Central memory CD4-positive, alpha-beta T cell (primary cell): Measurements from ENCODE around the gene APOBEC3C.
A peak's percentile ranks its signal among the peaks of the same experiment; 100 is the strongest.
"Not testable (repeated sequence)": the region's sequence is repeated elsewhere in the genome, so short reads cannot be mapped to it uniquely, and the experiment has no call there.

Experiments used
- DNase-seq: peaks from one replicate; pipeline ENCODE4 v3.0.0; 2022

Gene APOBEC3C

DNA sequence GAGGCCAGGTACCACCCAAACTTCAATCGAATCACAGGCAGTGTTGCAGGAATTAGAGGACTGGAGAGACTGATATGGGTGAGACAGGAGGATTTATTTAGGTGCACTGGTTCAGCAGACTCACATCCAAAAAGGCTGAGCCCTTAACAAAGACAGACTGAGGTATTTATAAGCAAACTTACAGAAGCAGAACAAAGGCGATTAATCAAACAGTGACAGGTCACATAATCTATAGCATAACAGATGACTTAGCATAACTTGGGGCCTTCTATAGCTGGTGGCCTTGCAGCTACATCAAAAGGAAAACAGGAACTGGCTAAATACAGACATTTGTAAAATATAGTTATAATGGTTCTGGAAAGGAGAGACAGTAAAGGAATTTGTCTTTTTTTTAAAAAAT lies 29.8 kb upstream of the APOBEC3C start:
- DNase-seq, result no peak

DNA sequence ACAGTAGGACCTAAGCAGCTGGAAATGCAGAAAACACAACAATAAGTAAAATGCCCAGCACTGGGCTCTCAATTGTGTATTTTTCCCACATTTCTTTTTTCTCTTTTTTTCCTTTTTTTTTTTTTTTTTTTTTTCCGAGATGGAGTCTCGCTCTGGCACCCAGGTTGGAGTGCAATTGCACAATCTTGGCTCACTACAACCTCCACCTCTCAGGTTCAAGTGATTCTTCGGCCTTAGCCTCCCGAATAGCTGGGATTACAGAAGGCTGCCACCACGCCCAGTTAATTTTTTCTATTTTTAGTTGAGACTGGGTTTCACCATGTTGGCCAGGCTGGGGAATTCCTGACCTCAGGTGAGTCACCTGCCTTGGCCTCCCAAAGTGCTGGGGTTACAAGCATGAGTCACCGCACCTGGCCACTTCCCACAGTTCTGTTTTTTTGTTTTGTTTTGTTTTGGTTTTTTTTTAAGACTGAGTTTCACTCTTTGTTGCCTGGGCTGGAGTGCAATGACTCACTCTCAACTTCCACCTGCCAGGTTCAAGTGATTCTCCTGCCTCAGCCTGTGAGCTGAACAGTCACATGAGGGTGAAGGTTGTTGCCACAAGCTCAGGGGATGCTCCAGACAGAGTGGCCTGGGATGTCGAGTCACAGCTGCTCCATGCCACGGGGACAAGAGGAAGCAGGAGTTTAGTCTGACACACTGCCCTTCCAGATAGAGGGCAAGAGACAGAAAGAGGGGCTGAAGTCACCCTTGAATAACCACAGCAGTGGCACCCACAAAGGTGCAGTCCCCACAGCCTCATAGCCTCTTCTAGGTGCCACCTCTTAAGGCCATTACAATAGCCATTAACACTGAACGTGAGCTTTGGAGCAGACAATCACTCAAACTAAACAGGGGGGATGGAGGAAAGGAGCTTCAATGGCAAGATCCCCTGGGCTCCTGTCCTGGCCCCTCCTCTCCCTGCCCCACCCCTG lies 29.0 kb upstream of the APOBEC3C start:
- DNase-seq, result peak; percentile 81

DNA sequence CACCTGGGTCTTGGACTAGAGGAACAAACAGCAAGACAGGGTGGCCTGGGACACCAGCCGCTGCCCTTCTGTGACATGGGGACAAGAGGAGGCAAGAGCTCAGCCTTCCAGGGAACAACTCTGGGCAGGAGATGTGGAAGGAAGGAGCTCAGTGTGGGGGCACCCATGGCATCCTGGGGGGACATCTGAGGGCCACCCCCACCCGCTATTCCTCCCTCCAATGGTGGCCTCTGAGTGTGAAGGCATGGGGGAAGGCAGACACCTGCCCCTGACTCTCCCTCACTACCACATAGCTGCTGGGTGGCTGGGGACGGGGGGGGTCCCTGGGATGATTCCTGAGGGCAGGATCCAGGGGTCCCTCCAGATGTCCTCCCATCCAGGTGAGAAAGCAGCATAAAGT lies 27.4 kb upstream of the APOBEC3C start:
- DNase-seq, result no peak

DNA sequence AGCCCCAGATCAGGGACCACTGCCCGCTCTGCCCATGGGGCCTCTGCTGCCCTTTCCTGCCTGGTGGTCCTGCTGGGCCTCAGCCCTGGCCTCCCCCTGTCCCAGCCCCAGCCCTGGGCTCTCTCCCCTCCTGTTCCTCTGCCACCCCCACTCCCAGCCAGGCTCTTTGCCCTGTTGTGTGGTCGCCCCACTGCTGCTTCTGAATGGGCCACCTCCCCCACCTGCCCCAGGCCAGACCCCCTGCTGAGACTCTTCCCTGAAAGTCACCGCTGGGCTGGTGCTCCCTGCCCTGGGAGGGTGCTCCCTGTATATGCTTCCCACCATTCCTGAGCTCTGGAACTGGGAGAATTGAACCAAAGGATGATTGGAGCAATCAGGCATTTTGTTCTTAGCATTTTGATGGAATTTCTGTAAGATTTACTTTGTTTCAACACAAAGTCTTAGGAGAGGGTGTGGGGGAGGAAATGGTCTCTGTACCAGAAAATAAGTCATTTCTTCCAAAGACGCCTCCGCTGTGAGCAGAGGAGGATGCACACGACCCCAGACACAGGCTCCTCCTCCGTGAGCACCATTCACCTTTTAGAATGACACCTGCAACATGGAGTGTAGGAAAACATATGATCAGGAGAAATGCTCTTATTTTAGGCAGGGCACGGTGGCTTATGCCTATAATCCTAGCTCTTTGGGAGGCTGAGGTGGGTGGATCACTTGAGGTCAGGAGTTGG lies 26.7 kb upstream of the APOBEC3C start:
- no peak for DNase-seq

DNA sequence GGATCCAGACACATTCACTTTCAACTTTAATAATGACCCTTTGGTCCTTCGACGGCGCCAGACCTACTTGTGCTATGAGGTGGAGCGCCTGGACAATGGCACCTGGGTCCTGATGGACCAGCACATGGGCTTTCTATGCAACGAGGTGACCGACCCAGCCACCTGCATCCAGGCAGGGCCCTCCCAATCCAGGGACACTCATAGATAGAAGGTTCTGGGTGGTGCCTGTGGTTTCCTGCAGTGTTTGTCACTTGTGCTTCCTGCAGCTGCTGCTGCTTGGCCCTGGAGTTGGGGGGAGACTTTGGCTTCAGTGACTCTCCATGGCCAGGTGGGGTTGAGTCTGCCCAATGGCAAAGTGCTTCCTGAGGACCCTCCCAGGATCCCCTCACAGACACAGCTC lies 24.6 kb upstream of the APOBEC3C start:
- DNase-seq, result no peak

DNA sequence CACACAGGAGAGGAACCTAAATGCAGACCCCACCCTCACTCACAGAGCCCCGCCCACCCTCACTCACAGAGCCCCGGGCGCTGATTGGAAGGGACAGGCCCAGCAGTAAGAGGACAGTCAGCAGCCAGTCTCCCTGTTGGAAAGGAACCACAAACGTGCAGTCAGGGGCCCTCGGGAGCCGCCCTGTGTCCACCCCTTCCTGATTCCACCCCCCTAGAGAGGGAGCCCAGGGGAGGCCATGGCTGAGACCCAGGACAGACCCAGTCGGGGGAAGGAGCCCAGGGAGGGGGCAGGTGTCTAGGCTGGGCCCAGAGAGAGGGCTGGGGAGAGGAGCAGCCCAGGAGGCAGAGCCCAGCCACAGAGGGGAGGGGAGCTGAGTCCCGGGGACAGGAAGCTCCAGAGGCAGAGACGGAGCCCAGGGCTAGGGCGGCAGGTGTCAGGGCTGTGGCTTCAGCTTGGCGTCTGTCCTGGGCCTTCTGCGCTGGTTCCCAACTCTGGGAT lies 21.1 kb upstream of the APOBEC3C start:
- not testable (repeated sequence) for DNase-seq

DNA sequence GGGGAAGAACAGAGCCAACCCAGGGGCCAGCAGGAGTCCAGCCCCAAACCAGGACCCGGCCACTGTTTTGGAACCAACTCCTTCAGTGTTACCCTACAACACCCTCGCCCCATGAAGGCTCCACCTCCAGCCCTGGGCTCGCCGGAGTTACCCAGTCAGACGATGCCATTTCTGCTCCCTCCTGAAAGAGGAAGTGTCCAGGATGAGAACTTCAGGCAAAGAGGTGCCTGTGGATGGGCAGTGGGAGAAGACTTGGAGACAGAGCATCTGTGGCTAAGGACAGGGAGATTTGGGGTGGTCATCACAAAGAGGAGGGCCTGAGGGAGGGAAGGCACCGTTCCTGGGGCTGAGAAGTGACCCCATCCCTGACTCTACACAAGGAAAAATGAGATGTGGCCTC lies 18.0 kb upstream of the APOBEC3C start:
- DNase-seq, result no peak

DNA sequence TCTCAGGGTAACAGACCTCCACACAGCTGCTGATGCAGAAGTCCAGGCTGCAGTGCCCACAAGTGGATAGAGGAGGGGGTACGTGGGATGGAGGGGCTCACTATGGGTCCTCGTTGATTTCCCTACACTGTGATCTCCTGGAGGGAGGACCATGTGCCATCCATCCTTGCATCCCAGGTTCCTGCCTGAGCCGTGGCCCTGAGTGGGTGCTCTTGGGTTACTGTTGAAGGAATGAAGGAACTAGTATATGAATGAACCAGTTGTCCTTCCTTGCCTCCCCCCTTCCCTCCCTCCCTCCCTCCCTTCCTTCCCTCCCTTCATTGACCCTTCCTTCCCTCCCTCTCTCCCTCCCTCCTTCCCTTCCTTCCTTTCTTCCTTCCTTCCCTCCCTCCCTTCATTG lies 16.5 kb upstream of the APOBEC3C start:
- DNase-seq, result no peak

DNA sequence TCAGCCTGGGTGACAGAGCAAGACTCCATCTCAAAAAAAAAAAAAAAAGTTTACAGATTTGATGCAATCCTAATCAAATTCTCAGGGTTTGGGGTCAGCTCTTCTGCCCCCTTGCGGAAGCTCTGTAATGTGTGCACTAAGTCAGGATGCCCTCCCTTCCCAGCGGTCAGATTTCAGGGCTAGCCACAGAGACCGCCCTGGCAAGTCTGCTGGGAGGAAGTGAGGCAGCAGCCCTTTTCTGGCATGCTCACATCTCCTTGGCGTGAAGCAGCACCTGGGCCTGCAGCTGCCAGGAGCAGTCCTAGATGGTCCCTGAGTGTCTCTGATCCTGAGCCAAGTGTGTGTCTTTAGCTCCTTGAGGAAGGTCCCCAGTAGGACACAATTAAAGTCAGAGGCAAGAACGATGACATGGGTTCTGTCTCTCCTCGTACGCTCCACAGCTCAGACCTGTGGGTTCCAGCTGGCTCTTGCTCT lies 10.9 kb upstream of the APOBEC3C start:
- DNase-seq, result peak; percentile 69

DNA sequence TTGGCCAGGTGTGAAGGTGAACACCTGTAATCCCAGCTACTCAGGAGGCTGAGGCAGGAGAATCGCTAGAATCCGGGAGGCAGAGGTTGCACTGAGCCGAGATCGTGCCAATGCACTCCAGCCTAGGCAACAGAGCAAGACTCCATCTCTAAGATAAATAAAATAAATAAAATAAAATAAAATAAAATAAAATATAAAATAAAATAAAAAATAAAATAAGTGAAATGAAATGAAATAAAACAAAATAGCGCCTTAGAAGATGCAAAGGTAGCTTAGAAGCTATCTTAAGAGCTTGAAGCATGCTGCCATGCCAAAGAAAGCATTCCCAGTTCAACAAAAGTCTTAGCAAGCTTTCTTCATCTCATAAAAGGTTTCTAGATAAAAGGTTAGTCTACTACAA lies 6.9 kb upstream of the APOBEC3C start:
- DNase-seq, result no peak

DNA sequence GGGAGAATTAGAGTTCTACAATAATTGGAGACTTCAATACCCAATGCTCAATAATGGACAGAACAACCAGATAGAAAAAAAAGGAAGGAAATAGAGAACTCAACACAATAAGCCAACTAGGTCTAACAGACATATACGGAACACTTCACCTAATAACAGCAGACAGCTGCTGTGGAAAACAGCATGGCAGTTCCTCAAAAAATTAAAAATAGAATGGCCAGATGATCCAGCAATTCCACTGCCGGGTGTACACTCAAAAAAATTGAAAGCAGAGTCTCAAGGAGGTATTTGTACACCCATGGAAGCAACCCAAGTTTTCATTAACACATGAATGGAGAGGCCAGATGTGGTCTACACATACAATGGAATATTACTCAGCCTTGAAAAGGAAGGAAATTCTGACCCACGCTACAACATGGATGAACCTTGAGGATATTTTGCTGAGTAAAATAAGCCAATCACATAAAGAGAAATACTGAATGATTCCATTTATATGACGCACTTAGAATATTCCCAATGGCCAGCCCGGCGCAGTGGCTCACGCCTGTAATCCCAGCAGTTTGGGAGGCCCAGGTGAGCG lies 5.7 kb upstream of the APOBEC3C start:
- not testable (repeated sequence) for DNase-seq

DNA sequence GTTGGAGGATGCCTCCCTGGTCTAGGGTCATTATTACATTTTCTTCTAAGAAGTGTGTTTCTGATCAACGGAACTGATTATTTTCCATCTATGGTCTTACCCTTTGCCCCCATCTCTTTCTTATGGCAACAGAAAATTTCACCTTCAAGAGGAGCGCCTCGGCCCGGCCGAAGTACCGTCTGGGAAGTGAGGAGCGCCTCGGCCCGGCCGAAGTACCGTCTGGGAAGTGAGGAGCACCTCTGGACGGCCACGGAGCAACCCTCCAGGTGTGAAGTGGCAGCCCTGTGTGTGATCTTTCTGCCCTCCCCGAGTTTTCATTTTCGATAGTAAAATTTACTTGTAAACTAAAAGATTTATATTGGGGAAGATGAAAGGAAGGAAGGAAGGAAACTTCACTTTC lies 3.1 kb upstream of the APOBEC3C start:
- DNase-seq, result no peak

DNA sequence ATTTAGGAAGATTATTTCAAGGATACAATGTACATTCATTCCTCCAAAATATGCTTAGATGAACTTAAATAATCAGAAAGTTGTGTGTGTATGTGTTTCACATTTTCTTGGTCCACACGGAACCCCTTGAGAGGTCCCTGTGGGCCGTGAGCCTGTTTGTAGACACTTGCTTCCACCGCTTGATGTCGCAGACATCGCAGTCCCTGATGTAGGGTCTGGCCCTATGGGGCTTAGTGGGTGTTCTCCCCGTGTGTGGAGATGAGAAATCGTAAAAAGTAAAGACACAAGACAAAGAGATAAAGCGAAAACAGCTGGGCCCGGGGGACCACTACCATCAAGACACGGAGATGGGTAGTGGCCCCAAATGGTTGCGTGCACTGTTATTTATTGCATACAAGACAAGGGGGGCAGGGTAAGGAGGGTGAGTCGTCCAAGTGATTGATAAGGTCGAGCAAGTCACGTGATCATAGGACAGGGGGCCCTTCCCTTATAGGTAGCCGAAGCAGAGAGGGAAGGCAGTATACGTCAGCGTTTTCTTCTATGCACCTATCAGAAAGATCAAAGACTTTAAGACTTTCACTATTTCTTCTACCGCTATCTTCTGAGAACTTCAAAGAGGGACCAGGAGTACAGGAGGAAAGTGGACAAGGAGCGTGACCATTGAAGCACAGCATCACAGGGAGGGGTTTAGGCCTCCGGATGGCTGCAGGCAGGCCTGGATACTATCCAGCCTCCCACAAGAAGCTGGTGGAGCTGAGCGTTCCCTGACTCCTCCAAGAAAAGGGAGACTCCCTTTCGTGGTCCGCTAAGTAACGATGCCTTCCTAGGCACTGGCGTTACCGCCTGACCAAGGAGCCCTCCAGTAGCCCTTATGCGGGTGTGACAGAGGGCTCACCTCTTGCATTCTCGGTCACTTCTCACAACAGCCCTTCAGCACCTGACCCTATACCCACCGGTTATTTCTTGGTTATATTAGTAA lies 1.2 kb upstream of the APOBEC3C start:
- DNase-seq, result no peak

DNA sequence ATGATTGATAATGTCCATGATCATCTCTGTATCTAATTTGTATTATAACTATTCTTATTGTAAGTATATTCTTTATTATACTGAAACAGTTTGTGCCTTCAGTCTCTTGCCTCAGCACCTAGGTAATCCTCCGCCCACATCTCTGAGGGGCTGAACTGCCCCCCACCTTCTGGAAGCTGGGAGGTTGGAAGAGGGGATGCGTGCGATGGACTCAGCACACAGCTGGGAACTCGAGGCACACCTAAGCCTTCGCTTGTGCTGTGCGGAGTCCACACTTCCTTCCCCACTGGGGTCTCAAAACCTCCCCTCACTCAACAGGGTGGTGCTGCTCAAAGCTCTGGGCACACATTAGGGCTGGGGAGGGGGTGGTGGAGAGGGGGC lies 506 bp upstream of the APOBEC3C start:
- not testable (repeated sequence) for DNase-seq

DNA sequence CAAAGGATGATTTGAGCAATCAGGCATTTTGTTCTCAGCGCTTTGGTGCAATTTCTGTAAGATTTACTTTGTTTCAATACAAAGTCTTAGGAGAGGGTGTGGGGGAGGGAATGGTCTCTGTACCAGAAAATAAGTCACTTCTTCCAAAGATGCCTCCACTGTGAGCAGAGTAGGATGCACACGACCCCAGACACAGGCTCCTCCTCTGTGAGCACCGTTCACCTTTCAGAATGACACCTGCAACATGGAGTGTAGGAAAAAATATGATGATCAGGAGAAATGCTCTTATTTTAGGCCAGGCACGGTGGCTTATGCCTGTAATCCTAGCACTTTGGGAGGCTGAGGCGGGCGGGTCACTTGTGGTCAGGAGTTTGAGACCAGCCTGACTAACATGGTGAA lies 665 bp downstream of the APOBEC3C start:
- not testable (repeated sequence) for DNase-seq

DNA sequence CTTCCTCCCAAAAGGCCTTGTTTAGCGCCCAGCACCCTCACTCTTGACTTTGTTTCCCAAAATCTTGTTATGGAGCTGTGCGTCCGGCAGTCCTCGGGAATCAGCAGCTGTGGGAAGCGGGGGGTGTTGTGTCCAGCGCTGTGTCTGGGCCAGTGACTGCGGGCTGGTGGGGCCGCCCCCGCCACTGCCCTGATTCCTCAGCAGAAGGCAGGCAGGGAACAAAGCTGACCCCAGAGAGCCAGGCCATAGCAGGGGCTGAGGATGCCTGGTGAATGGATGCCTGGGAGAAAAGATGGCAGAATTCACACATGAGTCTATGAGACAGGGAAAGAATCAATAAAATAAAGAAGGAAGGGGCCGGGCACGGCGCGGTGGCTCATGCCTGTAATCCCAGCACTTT lies 2.5 kb downstream of the APOBEC3C start:
- no peak for DNase-seq

DNA sequence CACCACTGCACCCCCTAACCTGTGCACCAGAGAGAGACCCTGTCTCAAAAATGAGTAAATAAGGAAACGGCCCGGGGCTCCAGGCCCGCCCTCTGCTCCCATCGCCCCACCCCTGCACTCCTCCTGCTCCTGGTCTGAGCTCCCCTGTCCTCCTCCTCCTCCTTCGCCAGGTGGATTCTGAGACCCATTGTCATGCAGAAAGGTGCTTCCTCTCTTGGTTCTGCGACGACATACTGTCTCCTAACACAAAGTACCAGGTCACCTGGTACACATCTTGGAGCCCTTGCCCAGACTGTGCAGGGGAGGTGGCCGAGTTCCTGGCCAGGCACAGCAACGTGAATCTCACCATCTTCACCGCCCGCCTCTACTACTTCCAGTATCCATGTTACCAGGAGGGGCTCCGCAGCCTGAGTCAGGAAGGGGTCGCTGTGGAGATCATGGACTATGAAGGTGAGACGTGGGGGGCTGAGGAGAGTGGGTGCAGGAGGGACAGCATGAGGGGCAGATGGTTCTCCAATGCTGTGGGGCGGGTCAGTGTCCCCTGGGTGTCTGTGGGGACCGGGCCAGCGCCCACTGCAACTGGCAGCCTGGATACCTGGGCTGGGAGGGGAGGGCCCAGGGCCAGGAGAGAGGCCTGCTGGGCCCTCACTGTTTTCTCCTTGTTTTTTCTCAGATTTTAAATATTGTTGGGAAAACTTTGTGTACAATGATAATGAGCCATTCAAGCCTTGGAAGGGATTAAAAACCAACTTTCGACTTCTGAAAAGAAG lies 3.7 kb downstream of the APOBEC3C start:
- no peak for DNase-seq

DNA sequence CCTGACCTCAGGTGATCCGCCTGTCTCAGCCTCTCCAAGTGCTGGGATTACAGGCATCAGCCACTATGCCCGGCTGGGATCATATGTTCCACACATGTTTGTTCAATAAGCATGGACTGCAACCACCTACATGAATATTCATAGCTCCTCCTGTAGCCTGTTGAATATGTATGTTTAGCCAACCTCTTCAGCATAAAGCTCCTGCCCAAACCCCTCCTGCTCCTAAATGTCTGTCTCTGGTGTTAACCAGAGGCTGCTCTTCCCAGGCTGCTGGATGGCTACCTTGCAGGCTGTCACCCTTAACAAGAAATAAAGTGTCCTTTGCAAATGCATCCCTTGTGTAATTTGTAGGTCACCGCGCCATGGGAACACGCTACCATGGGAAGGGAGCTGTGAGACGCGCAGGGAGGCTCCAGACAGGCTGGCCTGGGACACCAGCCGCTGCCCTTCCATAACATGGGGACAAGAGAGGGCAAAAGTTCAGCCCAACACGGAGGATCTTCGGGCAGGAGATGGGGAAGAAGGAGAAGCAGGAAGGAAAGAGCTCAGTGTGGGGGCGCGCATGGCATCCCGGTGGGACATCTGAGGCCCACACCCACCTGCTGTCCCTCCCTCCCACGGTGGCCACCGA lies 6.1 kb downstream of the APOBEC3C start:
- DNase-seq, result not testable (repeated sequence)

DNA sequence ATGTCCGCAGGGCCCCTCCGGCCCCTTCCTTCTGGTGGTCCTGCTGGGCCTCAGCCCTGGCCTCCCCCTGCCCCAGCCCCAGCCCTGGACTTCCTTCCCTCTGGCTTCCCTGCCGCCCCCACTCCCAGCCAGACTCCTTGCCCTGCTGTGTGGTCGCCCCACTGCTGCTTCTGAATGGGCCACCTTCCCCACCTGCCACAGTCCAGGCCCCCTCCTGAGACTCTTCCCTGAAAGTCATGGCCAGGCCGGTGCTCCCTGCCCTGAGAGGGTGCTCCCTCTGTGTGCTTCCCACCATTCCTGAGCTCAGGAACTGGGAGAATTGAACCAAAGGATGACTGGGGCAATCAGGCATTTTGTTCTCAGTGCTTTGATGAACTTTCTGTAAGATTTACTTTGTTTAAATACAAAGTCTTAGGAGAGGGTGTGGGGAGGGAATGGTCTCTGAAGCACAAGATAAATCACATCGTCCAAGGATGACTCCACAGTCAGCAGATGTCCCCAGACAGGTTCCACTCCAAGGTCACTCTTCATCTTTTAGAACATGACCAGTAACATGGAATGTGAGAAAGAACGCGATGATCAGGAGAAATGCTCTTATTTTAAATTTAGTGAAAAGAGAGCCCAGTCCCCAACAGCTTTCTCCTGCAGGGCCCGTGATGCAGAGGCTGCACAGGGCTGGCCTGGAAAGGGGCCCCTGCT lies 7.6 kb downstream of the APOBEC3C start:
- no peak for DNase-seq
